Panc1 (cell line): ENCODE measurements around the gene ERICH3.

Experiments
- POLR2AphosphoS5 ChIP-seq: IDR thresholded peaks from 2 replicates; pipeline ENCODE4 v1.6.1; 2012; ENCODE audit warnings: mild to moderate bottlenecking, low read depth, low read length, moderate library complexity
- REST ChIP-seq, 2 experiments: IDR thresholded peaks; 2 replicates each; pipeline ENCODE4 v1.6.1; 2011 to 2012; ENCODE audit warnings: low read depth in 2 of 2, control low read depth in 1 of 2, low read length in 1 of 2, mild to moderate bottlenecking in 1 of 2, moderate library complexity in 1 of 2; ENCODE audit not compliant: insufficient read depth in 1 of 2
- SIN3A ChIP-seq: IDR thresholded peaks from 2 replicates; pipeline ENCODE4 v1.6.1; 2012; ENCODE audit warnings: low read depth, mild to moderate bottlenecking, low read length, moderate library complexity, borderline replicate concordance; ENCODE audit not compliant: insufficient read depth
- TF ChIP-seq, protein P1 (sequence below): fragments of 450-650 bp; IDR thresholded peaks from 2 replicates; pipeline ENCODE4 v1.5.1; 2017; ENCODE audit warnings: mild to moderate bottlenecking

GRCh38 chr1:74583397-74583796 is 90.2 kb downstream of the ERICH3 start:
- TF ChIP-seq POLR2AphosphoS5 (no peak), REST (IDR thresholded peaks at IDR 0.05; ENCODE audit: insufficient read depth in 1 of 2, low read depth in 2 of 2, low read length in 1 of 2) (no peak), SIN3A (no peak)
- TF ChIP-seq, protein P1, sequence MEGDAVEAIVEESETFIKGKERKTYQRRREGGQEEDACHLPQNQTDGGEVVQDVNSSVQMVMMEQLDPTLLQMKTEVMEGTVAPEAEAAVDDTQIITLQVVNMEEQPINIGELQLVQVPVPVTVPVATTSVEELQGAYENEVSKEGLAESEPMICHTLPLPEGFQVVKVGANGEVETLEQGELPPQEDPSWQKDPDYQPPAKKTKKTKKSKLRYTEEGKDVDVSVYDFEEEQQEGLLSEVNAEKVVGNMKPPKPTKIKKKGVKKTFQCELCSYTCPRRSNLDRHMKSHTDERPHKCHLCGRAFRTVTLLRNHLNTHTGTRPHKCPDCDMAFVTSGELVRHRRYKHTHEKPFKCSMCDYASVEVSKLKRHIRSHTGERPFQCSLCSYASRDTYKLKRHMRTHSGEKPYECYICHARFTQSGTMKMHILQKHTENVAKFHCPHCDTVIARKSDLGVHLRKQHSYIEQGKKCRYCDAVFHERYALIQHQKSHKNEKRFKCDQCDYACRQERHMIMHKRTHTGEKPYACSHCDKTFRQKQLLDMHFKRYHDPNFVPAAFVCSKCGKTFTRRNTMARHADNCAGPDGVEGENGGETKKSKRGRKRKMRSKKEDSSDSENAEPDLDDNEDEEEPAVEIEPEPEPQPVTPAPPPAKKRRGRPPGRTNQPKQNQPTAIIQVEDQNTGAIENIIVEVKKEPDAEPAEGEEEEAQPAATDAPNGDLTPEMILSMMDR: no peak
